Raji (cell line): Measurements from ENCODE around the gene WDR82.

ENCODE experiments used
- POLR2A ChIP-seq: IDR thresholded peaks from 2 replicates; pipeline ENCODE4 v1.6.1; 2011; ENCODE audit warnings: low read depth, low read length, control low read depth; ENCODE audit not compliant: insufficient read depth

The WDR82 gene, protein sequence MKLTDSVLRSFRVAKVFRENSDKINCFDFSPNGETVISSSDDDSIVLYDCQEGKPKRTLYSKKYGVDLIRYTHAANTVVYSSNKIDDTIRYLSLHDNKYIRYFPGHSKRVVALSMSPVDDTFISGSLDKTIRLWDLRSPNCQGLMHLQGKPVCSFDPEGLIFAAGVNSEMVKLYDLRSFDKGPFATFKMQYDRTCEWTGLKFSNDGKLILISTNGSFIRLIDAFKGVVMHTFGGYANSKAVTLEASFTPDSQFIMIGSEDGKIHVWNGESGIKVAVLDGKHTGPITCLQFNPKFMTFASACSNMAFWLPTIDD

DNA sequence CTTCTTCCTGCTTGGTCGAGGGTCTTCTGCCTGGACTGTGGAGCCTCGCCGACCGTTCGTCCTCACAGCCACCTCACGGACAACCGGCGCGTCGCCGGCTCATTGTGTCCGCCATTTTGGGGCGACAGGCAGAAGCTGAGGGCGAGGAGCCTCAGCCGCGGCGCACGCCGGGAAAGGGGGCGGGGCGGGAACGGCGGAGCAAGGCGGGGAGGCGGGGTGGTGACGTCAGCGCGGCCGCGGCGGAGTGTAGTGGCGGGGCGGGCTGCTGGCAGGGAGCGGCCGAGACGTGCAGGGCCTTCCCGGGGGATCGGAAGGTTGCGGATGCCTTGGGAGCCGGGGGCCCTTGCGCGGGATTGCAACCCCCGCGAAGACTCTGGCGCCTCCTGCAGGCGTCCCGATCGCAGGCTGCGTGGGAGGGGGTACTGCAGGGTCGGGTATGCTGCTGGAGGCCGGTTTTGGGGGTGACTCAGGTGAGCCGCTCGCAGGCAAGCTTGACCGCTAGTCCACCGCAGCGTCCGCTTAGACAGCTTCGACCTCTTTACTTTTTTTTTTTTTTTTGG lies at the start of gene WDR82:
Gene WDR82 (minus strand): TSS at position 140 of the 560 bp plus-strand sequence. CDS start 288 bp downstream, outside the sequence.
- TF ChIP-seq POLR2A, result peak; percentile 97

DNA sequence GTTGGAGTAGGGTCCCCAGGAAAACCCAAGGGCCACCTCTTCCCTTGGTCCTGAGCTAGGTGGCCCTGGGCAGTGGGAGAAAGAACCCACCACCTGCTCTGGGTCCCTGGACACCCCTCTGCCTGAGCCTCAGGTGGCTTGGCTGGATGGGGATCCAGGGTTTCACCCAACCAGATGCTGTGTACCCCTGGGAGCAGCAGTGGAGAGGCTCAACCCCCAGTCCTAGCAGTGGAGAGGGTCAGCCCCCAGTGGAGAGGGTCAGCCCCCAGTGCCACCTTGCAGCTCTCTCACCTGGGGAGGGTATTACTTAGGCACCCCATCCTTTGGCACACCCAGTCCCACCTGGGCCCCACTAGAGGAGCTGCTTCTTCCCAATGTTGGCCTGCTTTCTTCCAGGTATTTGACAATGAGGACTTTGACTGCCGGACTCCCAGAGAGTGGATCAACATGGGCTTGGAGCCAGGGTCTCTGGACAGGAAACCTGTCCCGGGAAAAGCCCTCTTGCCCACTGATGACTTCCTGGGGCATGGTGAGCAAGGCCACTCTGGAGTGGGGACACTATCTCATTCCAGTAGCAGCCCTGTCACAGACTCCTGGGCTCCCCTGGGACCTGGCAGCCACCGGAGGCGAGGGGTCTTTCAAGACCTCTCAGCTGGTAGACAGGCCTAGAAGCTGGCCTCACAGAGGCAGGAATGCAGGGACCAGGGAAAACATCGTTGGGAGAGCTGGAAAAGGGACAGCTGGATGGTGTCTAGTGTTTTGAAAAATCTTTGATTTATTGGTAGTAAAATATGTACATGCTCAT lies 49.2 kb upstream of the WDR82 start:
- no peak for TF ChIP-seq POLR2A

DNA sequence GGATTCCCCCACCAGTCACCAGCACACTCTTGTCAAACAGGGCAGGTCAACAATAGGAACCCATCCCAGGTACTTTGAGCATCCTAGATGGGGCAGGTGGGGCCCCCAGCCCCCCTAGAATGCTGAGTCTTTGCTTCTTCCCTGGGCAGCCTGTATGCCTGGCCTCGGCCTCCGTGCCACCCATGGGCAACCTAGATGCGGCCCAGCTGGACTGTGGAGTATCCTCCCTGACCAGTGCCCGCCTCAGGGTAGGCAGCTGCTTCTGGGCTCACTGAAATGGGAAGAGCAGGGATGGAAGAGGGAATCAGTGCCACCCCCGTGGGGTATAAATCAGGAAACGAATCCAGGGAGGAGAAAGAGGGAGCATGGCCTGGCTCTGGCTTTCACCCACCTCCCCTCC lies 48.5 kb upstream of the WDR82 start:
- TF ChIP-seq POLR2A, result no peak

DNA sequence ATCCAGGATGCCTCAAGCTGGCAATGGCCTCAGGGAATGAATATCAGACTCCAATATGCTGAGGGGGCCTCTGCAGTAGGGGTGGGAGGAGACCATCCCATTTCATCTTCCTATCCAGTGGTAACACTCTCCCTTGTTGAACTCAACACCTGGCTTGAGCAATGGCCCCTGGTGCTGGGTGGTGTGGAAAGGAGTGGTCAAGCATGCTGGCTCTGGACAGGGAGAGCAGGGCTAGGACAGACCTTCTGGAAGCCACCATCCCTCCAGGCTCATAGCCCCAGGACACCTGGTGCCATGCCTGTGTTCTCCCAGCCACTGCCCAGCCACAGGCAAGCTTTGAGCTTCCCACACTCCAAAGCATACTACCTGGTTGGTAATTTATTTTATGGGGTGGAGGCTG lies 47.2 kb upstream of the WDR82 start:
- TF ChIP-seq POLR2A, result no peak

DNA sequence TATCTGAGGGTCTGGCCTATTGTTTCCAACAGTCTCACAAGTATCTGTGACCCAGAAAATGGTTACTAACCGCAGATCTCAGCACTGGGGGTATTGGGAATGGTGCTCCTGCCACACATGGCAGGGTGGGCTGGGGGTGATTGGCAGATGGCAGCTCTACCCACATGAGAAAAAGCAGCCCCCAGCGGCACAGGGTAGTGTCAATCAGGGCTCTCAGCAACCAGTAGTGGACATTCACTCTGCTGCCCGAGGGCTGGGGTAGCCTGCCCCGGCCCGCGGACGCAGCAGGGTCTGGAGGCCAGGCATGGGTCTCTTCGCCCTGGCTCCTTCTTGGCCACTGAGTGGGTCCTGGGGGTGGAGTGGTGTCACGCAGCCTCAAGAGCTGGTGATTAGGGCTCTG lies 46.2 kb upstream of the WDR82 start:
- no peak for TF ChIP-seq POLR2A

DNA sequence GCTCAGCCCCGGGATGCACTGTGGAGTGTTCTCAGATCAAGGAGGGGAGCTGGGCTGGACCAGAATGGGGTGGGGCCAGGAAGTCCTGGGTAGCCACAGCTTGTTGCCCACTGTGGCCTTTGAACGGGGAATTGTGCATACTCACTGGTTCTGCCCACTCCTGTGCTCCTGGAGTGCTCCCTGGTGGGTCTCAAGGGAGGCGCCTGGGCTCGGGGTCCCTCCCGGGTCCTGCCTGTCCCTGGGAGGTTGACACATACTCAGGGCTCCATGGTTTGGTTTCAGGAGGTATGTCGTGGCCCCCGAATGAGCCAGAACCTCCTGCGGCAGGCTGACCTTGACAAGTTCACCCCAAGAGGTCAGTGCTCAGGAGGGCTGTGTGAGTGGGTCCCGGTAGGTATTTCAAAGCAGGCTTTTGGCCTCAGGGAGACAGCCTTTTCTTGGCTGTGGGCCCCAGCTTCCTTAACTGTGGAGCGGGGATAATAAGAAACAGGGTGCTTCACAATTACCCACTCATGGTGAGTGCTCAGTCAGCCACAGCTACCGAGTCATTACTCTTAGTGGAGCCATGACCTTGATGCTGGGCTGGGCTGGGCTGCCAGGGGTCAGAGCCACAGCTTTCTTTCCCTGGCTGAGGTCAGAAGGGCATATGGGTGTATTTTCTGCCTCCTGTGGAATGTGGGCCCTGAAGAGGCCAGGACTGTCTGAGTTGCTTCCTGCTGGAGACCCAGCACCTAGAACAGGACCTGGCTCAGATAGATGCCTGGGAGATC lies 45.3 kb upstream of the WDR82 start:
- no peak for TF ChIP-seq POLR2A

DNA sequence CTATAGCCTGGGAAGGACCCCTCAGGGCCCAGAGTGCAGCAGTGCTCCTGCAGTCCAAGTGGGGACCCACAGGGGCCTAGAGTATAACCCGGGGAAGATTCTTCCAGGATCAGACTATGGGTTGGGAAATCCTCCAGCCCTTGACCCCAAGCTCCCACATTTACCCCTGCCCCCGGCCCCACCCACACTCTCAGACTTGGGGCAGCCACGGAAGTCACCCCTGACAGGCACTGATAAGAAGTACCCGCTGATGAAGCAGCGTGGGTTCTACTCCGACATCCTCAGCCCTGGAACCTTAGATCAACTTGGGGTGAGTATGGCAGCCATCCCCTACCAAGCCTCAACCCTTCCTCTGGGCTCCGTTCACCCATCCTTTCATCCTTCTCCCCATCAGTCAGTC lies 44.0 kb upstream of the WDR82 start:
- TF ChIP-seq POLR2A, result no peak

DNA sequence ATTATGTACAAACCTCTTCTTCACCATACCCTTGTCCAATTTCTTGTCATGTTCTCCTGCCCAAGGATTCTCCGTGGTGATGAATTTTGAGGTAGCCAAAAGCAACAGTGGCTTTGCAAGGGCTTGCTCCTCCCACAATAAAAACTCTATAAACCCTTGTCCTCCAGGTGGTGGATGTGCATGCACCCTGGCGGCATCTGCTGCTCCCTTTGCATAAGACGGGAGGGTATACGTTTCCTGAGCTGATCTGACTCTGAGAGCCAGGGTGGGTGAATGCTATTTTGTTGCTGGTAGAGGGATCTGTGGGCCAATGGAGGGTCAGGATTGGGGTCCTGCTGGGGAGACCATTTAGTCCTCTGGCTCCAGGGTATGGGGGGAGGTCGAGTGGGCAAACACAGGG lies 43.0 kb upstream of the WDR82 start:
- no peak for TF ChIP-seq POLR2A

DNA sequence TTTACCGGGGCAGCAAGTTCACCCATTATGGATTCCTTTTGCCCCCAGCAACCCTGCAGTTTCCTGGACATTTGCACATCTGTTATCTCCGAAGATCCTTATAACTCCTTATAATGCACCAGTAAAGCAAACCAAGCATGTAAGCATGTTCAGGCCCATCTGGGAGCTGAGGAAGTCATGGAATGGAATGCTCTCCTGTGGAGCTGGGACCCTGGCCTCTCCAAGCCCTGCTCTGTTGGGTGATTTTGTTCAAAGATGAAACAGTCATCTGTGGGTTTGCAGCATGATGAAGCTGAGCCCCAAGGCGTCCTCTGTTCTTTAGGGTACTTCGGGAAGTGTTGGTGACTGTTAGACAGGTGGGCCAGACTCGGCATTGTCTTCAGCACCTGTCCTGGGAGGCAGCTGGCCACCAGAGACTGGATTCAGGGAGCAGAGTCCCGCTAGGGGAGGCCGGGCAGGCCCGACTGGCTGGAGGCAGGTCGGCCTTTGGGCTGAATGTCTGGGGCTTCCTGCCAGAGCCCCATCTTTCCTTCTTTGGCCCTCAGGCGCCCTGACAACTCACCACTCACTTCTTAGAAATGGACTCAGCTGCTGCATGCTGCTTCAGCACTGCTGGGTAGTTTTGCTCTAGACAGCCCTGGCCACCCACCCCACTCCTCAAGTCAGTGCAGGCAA lies 41.6 kb upstream of the WDR82 start:
- TF ChIP-seq POLR2A, result no peak

DNA sequence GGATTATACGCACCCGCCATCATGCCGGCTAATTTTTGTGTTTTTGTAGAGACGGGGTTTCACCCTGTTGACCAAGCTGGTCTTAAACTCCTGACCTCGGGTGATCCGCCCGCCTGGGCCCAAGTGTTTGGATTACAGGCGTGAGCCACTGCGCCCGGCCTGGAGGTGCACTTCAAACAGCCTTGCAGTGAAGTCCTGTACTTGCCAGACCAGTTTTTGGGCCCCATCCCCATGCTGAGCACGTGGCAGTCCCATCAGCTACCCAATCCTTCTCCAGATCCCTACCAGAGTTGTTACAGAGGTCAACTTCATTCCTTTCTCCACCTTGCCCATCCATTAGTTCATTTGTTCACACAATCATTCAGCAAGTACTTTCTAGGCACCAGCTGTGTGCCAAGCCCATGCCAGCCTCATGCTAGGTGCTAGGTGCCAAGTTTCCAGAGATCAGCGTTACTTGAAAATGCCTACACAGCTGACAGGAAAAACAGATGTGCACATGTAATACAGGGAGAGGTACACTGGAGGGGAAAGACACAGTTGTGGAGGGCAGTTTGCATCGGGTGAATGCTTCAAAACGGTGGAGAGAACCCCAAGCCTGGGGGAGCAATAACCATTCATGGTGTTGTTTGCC lies 39.9 kb upstream of the WDR82 start:
- TF ChIP-seq POLR2A, result no peak

DNA sequence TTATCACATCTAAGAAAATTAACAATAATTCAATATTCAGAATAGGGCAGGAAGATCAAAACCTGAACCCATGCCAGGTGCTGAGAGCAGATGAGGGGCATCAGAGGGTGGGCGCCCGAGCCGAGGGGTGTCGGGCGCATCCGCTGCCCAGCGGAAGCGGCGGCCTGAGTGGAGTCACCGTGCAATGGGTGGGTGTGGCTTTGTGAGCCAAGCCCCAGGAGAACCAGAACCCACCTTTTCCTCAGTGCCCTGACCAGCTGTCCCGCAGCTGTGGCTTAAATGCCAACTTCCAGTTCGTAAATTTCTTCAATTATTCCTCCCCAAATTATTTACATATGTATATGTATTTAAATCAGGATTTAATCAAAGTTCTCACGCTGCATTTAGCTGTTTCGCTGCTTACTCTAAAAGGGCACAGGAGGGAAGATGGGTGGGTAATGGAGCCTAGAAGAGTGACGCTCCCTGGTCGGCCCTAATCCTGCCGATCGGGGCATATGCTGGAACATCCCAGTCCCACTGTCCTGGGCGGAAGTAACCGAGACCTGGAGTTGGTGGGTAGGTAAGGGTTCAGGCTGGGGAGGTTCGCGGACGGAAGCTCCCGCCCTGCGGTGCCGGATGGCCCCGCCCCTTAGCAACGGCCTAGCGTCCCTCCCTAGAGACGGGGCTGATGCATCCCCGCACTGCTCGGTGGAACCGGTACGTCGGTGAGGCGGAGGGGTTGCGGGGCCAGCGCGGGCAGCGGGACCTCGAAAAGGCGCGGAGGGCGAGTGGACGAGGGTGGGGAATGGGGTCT lies 39.0 kb upstream of the WDR82 start:
- no peak for TF ChIP-seq POLR2A

DNA sequence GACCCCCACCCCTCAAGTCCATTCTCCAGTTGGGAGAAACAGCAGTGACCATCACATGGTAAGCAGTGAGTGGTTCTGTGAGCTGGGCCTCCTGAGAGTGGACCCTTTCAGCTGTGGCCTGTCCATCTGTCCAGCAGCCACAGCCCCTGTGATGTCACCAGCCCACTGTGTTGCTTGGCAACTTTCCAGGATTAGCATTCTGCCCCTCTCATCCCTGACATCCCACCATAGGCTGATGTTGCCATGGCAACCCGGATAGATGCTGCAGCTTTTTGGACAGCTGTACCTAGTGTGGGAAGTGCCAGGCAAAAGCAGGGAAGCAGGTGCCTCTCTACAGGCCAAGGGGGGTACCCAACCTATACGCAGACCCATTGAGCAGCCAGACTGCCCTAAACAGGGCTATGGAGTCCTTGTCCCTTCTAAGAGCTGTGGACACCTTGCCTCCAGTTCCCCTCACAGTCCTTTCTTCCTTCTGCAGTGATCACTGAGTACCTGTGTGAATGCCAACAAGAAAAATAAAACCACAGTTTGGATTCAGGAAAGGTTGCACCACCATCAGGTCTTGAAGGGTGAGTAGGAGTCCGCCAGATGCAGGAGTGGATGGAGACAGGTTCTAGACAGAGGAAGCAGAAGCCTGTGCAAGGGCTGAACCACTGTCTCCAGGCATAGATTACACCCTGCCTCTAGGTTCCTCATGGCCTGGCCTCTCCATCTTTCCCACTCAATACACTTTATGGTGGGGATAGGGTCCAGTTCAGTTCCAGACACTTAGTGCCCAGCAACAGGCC lies 37.7 kb upstream of the WDR82 start, which contains the start of gene DNAH1:
Gene DNAH1 (plus strand): TSS at position 343 of the 788 bp plus-strand sequence. CDS start 6,124 bp downstream, outside the sequence.
- TF ChIP-seq POLR2A, result no peak

DNA sequence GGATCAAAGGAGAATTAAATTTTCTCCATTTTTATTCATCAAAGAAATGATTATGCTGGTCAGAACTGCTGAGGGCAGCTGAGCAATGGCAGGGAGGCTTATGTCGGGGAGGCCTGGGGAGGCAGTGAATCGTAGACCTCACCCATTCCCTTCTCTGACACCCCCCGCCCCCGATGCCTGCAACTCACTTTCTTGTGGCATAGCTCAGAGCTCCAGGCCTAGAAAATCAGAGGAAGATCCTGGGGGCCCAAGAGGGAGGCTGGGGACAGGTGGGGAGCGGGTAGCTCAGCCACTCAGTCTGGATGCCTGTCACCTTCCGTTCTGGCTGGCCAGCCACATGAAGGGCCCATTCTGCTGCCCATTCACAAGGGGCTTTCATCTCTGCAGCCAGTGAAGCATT lies 36.6 kb upstream of the WDR82 start:
- no peak for TF ChIP-seq POLR2A
